Measurements from ENCODE around the gene EFCAB5. TPM values are rescaled to one million over a fixed set of nuclear protein-coding genes. Genes with fewer than 3 reads are reported as not detected.

The EFCAB5 gene
- total and polyA plus RNA-seq, 4 donors: under 0.01 to 0.05 TPM; not detected in 2

GRCh38 chr17:29911641-29912177 is 29.7 kb upstream of the EFCAB5 start (continued):
- TF ChIP-seq EGR1 (IDR thresholded peaks at IDR 0.05; ENCODE audit: low read depth in 2 of 2): no peak
- no peak for TF ChIP-seq FOXA1 (IDR thresholded peaks at IDR 0.05)
- TF ChIP-seq GABPA (IDR thresholded peaks at IDR 0.05 in 1 of 2, conservative IDR thresholded peaks at IDR 0.05 in 1 of 2): no peak
- TF ChIP-seq YY1 (IDR thresholded peaks at IDR 0.05): no peak
- no peak for TF ChIP-seq RAD21 (IDR thresholded peaks at IDR 0.05)
- TF ChIP-seq MAX (IDR thresholded peaks at IDR 0.05): no peak
- no peak for TF ChIP-seq NR2F2 (IDR thresholded peaks at IDR 0.05)
- no peak for TF ChIP-seq SP1 (IDR thresholded peaks at IDR 0.05)
- TF ChIP-seq, protein P1, sequence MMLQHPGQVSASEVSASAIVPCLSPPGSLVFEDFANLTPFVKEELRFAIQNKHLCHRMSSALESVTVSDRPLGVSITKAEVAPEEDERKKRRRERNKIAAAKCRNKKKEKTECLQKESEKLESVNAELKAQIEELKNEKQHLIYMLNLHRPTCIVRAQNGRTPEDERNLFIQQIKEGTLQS (IDR thresholded peaks at IDR 0.05): no peak
- no peak for TF ChIP-seq RXRA (IDR thresholded peaks at IDR 0.05)

- H3K4me3 ChIP-seq (ENCODE audit: low read depth in 1 of 3, low read length in 3 of 3): no peak overlapping the region
- no peak for DNase-seq (ENCODE audit: low spot score)
- peaks cover 0 to 4% (median under 1%) of the 10 kb centered on the region in 4 donors for H3K4me1 ChIP-seq (ENCODE audit: control insufficient read depth in 4 of 4, insufficient read depth in 4 of 4, low read length in 3 of 4)
- no peaks in the 10 kb centered on the region for H3K27me3 ChIP-seq (ENCODE audit: control insufficient read depth in 4 of 4, insufficient read depth in 4 of 4, low read length in 3 of 4)
- H3K27ac ChIP-seq (ENCODE audit: low read depth in 1 of 2, low read length in 2 of 2): no peak overlapping the region
- WGBS: 87% methylated on average over 2 of the region's 2 CpGs
- H3K9me3 ChIP-seq (ENCODE audit: control insufficient read depth in 4 of 4, low read length in 3 of 4): no peaks in the 10 kb centered on the region
- no peak overlapping the region for H3K9ac ChIP-seq (ENCODE audit: low read depth in 1 of 2, low read length in 2 of 2)
- TF ChIP-seq, protein P2, sequence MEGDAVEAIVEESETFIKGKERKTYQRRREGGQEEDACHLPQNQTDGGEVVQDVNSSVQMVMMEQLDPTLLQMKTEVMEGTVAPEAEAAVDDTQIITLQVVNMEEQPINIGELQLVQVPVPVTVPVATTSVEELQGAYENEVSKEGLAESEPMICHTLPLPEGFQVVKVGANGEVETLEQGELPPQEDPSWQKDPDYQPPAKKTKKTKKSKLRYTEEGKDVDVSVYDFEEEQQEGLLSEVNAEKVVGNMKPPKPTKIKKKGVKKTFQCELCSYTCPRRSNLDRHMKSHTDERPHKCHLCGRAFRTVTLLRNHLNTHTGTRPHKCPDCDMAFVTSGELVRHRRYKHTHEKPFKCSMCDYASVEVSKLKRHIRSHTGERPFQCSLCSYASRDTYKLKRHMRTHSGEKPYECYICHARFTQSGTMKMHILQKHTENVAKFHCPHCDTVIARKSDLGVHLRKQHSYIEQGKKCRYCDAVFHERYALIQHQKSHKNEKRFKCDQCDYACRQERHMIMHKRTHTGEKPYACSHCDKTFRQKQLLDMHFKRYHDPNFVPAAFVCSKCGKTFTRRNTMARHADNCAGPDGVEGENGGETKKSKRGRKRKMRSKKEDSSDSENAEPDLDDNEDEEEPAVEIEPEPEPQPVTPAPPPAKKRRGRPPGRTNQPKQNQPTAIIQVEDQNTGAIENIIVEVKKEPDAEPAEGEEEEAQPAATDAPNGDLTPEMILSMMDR (IDR thresholded peaks at IDR 0.05; ENCODE audit: low read depth, low read length, missing input control): no peak
- TF ChIP-seq JUND (IDR thresholded peaks at IDR 0.05) (no peak), RXRA (IDR thresholded peaks at IDR 0.05) (no peak), REST (IDR thresholded peaks at IDR 0.05) (no peak), GABPA (IDR thresholded peaks at IDR 0.05 in 1 of 2, conservative IDR thresholded peaks at IDR 0.05 in 1 of 2) (no peak), MAX (IDR thresholded peaks at IDR 0.05) (no peak), FOXA1 (IDR thresholded peaks at IDR 0.05) (no peak), FOXA2 (IDR thresholded peaks at IDR 0.05) (no peak), EGR1 (IDR thresholded peaks at IDR 0.05; ENCODE audit: low read depth in 2 of 2) (no peak), HNF4A (conservative IDR thresholded peaks at IDR 0.05) (no peak), RAD21 (IDR thresholded peaks at IDR 0.05) (no peak), TAF1 (conservative IDR thresholded peaks at IDR 0.05) (no peak), HNF4G (IDR thresholded peaks at IDR 0.05) (no peak), SP1 (IDR thresholded peaks at IDR 0.05) (no peak)
- TF ChIP-seq, protein P1 (IDR thresholded peaks at IDR 0.05): no peak
- no peaks in the 10 kb centered on the region for H3K36me3 ChIP-seq (ENCODE audit: control insufficient read depth in 4 of 4, insufficient read depth in 3 of 4, low read depth in 1 of 4, low read length in 3 of 4)
These were observed 26.5 kb upstream of the EFCAB5 start for GRCh38 chr17:29914819-29915537.
